ENCODE data around the gene RAB44.

GRCh38 chr6:36720251-36721141 is 22.9 kb downstream of the RAB44 start:
- TF ChIP-seq POLR2A (IDR thresholded peaks at IDR 0.05) (no peak), EP300 (IDR thresholded peaks at IDR 0.05) (no peak)
- TF ChIP-seq, protein P1, sequence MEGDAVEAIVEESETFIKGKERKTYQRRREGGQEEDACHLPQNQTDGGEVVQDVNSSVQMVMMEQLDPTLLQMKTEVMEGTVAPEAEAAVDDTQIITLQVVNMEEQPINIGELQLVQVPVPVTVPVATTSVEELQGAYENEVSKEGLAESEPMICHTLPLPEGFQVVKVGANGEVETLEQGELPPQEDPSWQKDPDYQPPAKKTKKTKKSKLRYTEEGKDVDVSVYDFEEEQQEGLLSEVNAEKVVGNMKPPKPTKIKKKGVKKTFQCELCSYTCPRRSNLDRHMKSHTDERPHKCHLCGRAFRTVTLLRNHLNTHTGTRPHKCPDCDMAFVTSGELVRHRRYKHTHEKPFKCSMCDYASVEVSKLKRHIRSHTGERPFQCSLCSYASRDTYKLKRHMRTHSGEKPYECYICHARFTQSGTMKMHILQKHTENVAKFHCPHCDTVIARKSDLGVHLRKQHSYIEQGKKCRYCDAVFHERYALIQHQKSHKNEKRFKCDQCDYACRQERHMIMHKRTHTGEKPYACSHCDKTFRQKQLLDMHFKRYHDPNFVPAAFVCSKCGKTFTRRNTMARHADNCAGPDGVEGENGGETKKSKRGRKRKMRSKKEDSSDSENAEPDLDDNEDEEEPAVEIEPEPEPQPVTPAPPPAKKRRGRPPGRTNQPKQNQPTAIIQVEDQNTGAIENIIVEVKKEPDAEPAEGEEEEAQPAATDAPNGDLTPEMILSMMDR (IDR thresholded peaks at IDR 0.05) = no peak
